HG03095 (cell line): ENCODE measurements around the gene TRIM6.
"Not testable (repeated sequence)": the region's sequence is repeated elsewhere in the genome, so short reads cannot be mapped to it uniquely, and the experiment has no call there.

ENCODE experiments used
- ATAC-seq: cut with Tn5 transposase; IDR thresholded peaks from one replicate; pipeline ENCODE4 v1.9.1; 2021; ENCODE audit warnings: moderate library complexity; ENCODE audit not compliant: unreplicated experiment

TRIM6 gene, protein sequence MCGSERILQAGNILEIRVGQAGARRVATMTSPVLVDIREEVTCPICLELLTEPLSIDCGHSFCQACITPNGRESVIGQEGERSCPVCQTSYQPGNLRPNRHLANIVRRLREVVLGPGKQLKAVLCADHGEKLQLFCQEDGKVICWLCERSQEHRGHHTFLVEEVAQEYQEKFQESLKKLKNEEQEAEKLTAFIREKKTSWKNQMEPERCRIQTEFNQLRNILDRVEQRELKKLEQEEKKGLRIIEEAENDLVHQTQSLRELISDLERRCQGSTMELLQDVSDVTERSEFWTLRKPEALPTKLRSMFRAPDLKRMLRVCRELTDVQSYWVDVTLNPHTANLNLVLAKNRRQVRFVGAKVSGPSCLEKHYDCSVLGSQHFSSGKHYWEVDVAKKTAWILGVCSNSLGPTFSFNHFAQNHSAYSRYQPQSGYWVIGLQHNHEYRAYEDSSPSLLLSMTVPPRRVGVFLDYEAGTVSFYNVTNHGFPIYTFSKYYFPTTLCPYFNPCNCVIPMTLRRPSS

DNA sequence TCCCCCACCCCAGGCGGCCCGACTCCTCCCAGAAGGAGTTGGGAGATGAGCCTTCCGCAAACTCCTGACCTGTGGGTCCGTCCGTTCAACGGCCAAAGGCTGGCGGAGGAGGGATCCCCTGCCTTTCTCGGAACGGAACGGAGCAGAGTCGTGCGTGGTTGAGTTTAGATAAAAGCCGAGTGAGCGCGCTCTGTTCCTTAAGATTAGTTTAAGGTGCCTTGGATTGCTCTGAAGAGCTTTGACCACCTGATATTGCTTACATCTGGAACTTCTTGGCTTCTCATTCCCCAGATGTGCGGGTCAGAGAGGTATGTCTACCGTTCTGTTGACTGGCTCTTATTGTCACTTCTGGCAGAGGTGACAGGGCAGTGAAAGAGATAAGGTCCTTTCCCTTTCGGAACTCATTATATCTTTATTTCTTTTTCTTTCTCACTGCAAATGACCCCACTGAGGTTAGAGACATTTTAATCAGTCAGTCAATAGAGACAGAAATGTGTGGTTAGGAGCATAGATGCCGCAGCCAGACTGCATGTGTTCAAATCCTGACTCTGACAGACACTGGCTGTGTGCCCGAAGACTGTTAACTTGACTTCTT lies at the start of gene TRIM6:
TRIM6 (plus strand) TSS at position 31 of the 595 bp plus-strand sequence; CDS start at position 292, 261 bp downstream.
- no peak for ATAC-seq

DNA sequence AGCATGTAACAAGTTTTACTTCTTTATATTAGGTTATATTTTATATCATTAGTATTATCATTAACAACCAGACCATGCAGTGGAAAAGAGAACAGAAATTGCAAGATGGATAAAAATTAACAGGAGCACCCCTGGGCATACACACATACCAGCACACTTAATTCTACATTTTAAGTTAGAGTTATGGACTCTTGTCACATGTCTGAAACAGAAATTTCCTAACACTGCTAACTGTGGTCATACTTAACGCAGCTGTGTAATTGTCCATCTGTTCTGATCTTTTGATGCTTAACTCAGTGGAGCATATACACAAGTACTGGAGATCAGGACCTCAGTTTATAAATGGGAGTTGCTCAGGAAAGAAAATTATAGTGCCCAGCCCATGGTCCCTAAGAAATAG lies 48.5 kb upstream of the TRIM6 start:
- ATAC-seq = no peak

DNA sequence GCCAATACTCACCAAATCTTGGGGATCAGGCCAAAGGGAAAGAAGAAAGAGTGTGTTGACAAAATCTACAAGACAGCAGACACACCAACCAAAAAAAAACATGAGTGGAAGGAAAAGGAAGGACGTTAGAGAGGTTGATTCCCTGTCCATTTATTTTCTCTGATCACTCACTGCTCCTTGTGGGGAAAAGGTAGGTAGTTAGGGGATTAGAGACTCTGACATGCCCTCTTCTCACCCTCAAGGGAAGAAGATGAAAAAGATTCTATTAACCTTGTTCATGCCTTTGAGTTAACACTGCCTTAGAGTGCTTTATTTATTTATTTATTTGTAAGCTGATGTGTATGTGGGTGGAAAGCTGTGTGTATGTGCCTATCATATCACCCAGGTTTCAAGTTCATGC lies 48.0 kb upstream of the TRIM6 start, which contains the start of gene OR52H1:
OR52H1 (minus strand) TSS at position 101 of the 400 bp plus-strand sequence. CDS start 3,035 bp downstream, outside the sequence.
- ATAC-seq = no peak

DNA sequence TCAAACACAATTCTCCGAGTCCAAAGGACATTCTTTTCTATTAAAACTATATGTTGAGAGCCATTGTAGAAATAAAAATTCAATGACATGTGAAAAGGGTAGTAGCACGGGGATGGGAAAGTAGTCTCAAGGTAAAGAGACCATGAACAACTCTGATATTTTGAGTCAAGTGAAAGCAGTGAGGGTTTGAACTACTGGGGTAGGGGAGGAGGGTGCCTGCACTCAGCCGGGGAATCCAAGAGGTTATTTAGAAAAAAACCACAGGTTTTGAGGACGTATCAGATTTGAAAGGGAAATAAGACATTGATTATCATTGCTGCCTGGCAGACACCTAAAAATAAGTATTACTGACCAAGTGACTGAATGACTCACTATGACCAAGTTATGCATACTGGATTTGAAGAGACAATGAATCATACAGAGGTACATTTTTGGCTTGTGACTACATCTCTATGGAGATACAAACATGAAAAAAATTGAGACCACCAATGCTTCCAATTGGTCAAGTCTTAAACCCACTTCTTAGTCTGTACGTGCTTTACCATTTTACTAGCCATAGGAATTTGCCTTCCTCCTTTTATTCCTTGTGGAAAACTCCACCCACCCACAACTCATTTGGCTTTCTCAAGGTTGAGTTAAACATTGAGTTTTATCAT lies 45.9 kb upstream of the TRIM6 start:
- peak; percentile 58 for ATAC-seq

DNA sequence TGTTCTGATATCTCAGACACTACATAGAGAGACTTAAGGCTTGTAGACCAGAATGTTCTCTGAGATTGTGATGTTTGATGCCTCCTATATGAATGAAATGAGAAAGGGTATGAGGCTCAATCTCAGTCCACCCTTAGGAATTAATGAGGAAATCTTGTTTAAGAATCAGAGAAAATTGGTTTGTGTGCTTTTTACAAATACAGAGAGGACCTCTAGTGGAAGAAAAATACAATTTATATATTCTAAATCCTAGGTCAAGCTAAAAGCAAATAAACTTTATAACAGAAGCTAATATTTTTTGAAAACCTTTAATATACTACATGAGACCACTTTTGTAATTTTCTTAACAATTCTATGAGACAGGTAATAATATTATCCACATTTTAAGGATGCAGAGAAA lies 43.1 kb upstream of the TRIM6 start:
- no peak for ATAC-seq

DNA sequence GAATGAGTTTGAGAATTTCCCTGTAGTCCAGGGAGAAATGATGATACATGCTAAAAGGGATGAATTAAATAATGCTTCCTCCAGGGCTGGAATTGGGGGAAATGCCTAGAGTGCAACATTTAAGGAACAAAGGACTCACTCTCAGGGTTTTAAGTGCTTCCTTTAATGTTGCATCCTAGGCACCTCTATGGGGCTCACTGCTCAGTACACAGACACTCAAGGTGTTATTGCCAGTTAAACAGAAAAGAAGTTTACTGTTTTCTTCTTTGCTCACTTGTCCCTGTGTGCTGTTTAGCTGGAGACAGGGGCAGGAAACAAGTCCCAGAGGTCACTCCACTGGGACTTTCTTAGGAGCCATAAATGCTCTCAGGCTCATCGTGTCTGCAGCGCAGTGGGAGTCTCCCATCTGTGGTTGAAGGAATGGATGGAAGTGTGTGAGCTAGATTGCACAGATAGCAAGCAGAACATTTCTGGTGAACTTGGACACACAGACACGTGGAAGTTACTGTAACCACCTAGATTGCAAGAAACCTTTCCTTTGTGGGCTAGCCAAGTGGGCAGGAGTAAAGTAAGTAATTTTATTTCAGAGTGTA lies 39.7 kb upstream of the TRIM6 start:
- no peak for ATAC-seq

DNA sequence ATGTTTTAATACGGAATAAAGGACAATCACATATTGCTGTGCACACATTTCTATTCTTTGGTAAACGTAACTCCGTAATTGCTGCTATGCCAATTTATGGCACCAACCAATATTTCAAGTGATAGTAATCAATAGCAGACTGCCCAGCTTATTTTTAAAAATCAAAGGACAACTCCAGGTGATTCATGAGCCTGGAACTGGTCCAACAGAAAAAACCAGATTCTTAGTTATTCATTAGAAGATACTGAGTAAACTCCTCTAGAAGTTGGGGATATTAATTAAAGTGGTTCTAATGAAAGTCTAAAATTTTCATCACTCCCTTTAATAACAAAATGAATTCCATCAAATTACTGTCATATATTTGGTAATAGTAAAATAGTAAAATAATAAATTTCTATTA lies 38.7 kb upstream of the TRIM6 start:
- ATAC-seq = no peak

DNA sequence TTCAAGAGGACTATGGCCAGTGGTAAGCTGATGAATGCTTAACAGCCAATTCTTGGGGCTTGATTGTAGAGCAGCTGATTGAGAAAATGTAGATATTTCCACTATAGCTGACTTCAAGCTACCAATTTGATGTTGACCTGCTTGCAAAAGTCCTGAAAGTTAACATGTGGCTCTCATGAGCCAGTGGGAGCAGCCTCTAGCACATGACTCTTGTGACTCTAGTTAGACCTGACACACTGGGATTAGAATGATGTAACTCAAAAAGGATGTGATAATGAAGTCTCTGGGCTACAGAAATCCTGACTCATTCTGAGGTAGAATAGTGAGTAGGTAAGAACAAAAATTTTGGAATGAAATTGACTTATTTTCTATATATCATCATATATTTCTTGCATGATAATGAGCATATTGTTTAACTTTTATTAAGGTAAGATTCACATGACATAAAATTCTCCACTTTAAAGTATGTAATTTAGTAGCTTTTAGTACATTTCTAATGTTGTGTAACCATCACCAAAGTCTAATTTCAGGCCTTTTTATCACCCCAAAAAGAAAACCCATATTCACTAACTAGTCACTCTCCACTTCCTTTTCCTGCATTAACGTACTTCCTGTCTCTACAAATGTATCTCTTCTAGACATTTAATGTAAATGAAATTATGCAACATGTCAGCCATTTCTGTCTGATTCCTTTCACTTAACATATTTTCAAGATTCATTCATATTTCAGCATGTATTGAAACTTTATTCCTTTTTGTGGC lies 32.0 kb upstream of the TRIM6 start:
- ATAC-seq = no peak

DNA sequence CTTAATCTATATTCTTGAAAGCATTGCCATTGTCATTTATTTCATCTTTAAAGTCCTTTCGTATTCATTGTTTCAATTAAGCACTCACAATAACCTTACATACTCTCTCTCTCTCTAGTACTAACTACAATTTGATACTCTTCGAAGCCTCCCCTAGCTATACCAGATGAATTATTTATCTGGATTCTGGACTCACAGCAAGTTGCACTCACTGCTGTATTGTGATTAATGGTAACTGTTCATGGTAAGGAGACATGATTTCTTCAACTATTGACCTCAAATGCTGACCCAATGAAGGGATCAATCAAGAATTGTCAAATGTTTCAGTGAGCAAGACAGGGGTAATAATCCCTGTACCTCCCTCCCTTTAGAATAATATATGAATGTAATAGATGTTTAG lies 21.8 kb upstream of the TRIM6 start:
- no peak for ATAC-seq

DNA sequence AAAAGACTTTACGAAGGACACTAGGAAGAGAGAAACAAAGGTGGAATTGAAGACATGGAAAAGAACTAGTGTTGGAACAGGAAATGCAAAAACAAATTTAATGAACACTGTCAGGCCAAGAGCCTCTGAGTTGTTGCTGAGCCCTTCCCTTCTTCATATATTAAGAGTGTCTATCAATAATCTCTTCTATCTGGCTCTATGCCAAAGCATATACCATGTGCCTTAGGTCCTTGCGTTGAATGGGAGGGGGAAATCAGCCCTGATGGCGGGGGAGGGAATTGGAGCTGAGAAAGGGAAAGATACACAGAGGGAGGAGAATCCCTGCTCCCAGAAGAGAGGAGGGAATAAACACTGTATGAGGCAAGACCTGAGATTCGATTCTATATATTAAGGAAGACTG lies 21.3 kb upstream of the TRIM6 start:
- no peak for ATAC-seq

DNA sequence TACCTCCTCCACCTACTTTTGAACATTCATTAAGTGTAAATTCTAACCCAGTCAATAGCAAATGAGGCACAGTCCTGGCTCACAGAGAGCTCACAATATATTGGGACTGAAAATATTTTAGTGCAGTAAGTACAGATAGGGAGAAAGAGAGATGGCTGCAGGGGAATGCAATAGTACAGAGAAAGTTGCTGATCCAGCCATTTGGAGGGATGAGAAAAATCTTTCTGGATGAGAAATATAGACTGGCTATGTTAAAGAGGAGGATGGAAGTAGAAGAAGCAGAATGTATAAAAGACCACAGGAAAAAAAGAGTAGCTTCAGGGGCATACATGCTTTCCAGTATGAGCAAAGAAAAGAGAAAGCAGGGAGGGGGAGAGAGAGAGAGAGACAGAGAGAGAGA lies 19.3 kb upstream of the TRIM6 start:
- ATAC-seq = no peak

DNA sequence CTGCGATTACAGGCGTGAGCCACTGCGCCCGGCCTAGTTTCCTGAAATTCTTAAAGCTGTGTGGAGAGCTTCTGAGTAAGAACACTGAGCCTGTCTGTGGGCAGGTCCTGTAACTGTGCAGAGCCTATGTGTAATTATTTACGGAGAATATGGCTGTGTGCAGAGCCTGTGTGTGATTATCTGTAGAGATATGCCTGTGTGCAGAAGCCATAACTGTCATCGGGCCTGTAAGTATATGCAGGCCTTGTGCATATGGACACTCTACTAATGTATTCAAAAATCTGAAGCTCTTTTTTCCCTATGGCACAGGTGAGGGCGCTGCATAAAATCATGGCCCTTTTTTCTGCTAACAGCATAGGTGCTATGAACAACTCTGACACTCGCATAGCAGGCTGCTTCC lies 15.9 kb upstream of the TRIM6 start, which contains the start of gene OR52B6:
OR52B6 (plus strand) TSS at position 301 of the 400 bp plus-strand sequence; CDS start at position 301, 0 bp downstream.
- no peak for ATAC-seq

DNA sequence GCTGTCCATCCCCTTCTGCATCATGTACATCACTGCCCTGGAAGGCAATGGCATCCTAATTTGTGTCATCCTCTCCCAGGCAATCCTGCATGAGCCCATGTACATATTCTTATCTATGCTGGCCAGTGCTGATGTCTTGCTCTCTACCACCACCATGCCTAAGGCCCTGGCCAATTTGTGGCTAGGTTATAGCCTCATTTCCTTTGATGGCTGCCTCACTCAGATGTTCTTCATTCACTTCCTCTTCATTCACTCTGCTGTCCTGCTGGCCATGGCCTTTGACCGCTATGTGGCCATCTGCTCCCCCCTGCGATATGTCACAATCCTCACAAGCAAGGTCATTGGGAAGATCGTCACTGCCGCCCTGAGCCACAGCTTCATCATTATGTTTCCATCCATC lies 15.4 kb upstream of the TRIM6 start:
- no peak for ATAC-seq

DNA sequence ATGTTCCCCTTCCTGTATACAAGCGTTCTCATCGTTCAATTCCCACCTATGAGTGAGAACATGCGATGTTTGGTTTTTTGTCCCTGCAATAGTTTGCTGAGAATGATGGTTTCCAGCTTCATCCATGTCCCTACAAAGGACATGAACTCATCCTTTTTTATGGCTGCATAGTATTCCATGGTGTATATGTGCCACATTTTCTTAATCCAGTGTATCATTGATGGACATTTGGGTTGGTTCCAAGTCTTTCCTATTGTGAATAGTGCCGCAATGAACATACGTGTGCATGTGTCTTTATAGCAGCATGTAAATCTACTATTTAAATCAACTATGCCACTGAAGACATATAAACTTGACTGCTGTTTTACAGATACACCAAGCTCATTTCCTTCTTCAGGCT lies 12.0 kb upstream of the TRIM6 start:
- not testable (repeated sequence) for ATAC-seq

DNA sequence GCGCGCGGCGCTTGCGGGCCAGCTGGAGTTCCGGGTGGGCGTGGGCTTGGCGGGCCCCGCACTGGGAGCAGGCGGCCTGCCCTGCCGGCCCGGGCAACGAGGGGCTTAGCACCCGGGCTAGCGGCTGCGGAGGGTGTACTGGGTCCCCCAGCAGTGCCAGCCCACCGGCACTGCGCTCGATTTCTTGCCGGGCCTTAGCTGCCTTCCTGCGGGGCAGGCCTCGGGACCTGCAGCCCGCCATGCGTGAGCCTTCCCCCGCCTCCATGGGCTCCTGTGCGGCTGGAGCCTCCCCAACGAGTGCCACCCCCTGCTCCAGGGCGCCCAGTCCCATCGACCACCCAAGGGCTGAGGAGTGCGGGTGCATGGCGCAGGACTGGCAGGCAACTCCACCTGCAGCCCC lies 6.5 kb upstream of the TRIM6 start:
- not testable (repeated sequence) for ATAC-seq

DNA sequence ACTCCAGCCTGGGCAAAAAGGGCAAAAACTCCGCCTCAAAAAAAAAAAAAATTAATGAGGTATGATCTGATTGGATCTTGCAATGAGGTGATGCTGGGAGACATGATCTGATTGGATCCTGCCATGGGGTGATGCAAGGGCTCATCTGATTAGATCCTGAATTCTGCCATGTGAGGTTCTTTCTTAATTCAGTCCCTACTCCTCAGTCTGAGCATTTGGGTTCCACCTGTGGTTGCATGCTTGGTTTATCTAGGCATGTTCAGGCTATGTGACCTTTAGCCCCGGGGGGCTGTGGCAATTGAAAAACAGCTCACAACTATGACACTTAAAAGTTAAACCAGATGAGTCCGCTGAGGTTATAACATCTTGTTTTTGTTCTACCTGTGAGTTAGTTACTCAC lies 4.8 kb upstream of the TRIM6 start:
- ATAC-seq = no peak

DNA sequence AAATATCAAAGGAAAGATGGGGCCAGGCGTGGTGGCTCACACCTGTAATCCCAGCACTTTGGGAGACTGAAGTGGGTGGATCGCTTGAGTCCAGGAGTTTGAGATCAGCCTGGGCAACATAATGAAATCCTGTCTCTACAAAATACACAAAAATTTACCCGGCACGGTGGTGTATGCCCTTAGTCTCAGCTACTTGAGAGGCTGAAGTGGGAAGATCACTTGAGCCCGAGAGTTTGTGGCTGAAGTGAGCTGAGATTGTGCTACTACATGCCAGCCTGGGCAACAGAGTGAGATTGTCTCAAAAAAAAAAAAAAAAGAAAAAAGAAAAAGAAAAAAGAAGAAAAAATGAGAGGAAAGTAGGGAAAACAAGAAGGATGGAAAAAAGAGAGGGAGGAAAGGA lies 3.8 kb upstream of the TRIM6 start:
- ATAC-seq = no peak

DNA sequence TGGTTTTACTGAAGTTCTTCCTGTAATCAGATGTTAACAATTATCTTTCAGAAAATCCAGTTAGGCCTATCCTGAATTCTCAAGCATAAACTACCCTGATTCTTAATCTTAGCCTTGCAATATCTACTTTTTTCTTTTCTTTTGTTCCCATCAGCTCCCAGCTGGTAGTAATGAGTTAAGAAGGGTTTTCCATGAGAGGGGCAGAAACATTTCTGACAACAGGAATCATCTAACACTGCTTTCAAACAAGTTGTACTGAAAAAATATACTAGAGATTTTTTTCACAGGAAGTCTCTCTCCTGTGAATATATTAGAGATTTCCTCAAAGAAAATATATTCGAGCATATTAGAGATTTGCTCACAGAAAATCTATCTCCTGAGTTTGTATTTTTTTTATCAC lies 3.3 kb upstream of the TRIM6 start:
- ATAC-seq = no peak

DNA sequence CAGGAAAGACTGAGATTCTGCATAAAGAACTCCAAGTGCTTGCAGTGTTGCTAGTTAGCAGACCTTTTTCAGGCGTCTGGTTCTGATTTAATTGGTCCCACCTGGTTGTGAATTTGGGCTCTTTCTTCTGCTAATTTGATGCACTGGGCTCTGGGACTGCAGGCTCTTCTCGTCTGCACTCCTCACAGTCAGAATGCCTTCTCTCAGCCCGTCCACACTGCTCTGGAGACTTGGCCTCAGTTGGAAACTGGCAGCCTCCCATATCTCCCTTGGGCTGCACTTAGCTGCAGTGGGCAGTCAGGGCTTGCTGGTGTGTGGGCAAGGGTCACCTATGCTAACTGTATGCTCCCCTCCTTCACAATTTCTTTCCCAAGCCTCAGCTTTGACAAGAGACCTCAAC lies 1.5 kb downstream of the TRIM6 start:
- no peak for ATAC-seq

DNA sequence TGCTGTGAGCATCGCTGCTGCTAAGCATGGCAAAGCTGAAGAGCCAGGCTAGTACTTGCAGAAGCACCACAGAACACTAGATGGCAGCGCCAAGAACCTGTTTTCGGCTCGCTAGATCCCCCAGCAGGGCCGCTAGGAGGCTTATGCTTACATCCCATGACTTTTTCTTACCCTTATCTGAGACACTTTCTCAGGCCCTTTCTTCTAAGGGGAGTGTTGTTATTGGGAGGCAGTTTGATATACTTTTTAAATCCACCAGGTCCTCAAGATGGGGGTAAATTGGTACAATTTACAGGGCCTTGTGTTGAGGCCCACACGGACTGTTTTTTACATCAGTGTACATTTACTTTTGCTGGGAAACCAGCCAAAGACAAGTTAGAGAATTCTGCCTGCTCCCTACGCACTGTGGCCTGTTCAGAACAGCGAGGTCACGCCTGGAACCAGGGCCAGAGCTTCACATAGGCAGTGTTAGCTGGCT lies 4.0 kb downstream of the TRIM6 start:
- peak; percentile 83 for ATAC-seq
